CD4-positive, alpha-beta T cell treated with Interleukin-10 for 1 hour (primary cell): ENCODE data around the gene NECTIN3.

Experiments used
- DNase-seq: peaks from one replicate; pipeline ENCODE4 v3.0.0-alpha.2; 2020

The NECTIN3 gene

GRCh38 chr3:111071257-111072030 lies at the start of gene NECTIN3:
Gene NECTIN3 (plus strand): TSS chr3:111071816. CDS start chr3:111072018, 202 bp downstream.
- peak; percentile 91 for DNase-seq

GRCh38 chr3:111027868-111028267 lies 43.7 kb upstream of the NECTIN3 start:
- no peak for DNase-seq

- DNase-seq = no peak
These were observed 40.1 kb upstream of the NECTIN3 start for GRCh38 chr3:111031538-111031937.

GRCh38 chr3:111032677-111033076 lies 38.9 kb upstream of the NECTIN3 start:
- no peak for DNase-seq

GRCh38 chr3:111033470-111034050 lies 38.1 kb upstream of the NECTIN3 start:
- DNase-seq = no peak

- DNase-seq = no peak
These were observed 36.3 kb upstream of the NECTIN3 start for GRCh38 chr3:111035316-111035715.

- DNase-seq = no peak
These were observed 35.7 kb upstream of the NECTIN3 start for GRCh38 chr3:111035902-111036301.

GRCh38 chr3:111040959-111041358 lies 30.7 kb upstream of the NECTIN3 start:
- no peak for DNase-seq

- DNase-seq = no peak
These were observed 26.1 kb upstream of the NECTIN3 start for GRCh38 chr3:111045564-111045963.

GRCh38 chr3:111047042-111047441 lies 24.6 kb upstream of the NECTIN3 start:
- DNase-seq = no peak

GRCh38 chr3:111047812-111048435 lies 23.7 kb upstream of the NECTIN3 start:
- DNase-seq = no peak

- no peak for DNase-seq
These were observed 20.3 kb upstream of the NECTIN3 start for GRCh38 chr3:111051354-111051753.

GRCh38 chr3:111068574-111068973 lies 3.0 kb upstream of the NECTIN3 start:
- DNase-seq = no peak

GRCh38 chr3:111069974-111070771 lies 1.4 kb upstream of the NECTIN3 start:
- peak; percentile 9 for DNase-seq

GRCh38 chr3:111070772-111071256 lies 802 bp upstream of the NECTIN3 start:
- peak; percentile 33 for DNase-seq

- DNase-seq = peak; percentile 35
These were observed 660 bp downstream of the NECTIN3 start for GRCh38 chr3:111072031-111072921.

- no peak for DNase-seq
These were observed 1.6 kb downstream of the NECTIN3 start for GRCh38 chr3:111073218-111073617.

GRCh38 chr3:111076732-111077131 lies 5.1 kb downstream of the NECTIN3 start:
- no peak for DNase-seq

- no peak for DNase-seq
These were observed 5.8 kb downstream of the NECTIN3 start for GRCh38 chr3:111077369-111077768.

- DNase-seq = peak; percentile 27
These were observed 8.8 kb downstream of the NECTIN3 start for GRCh38 chr3:111080413-111080812.

GRCh38 chr3:111081008-111081545 lies 9.5 kb downstream of the NECTIN3 start:
- no peak for DNase-seq

- no peak for DNase-seq
These were observed 13.3 kb downstream of the NECTIN3 start for GRCh38 chr3:111084911-111085310.
